Stomach (tissue), 9 donors: ENCODE data around the gene ACBD3. TPM values are rescaled to one million over a fixed set of nuclear protein-coding genes. Genes with fewer than 3 reads are reported as not detected.

Source experiments
- DNase-seq, 2 donors: peaks; one replicate each; pipeline versions ENCODE4 v3.0.0 to v3.0.0-alpha.2; 2013 to 2019
- H3K27ac ChIP-seq, 5 donors: fragments of 200-600 bp in 4 of 5; sonication (generic) in 4 of 5; one replicate each; pipeline ENCODE4 v1.5.1; 2013 to 2019; ENCODE audit warnings: mild to moderate bottlenecking in 1 of 5, moderate library complexity in 1 of 5
- H3K27me3 ChIP-seq, 3 donors: fragments of 200-600 bp; sonication (generic); one replicate each; pipeline ENCODE4 v1.5.1; 2017 to 2019; ENCODE audit warnings: mixed run types in 1 of 3
- H3K36me3 ChIP-seq, 4 donors: fragments of 200-600 bp; sonication (generic); 1 replicate in 3 of 4; 2 replicates in 1 of 4; pipeline ENCODE4 v1.5.1; 2016 to 2019
- H3K4me1 ChIP-seq, 4 donors: fragments of 200-600 bp; sonication (generic); one replicate each; pipeline ENCODE4 v1.5.1; 2016 to 2019
- H3K4me3 ChIP-seq, 4 donors: fragments of 200-600 bp; sonication (generic) in 3 of 4; one replicate each; pipeline ENCODE4 v1.5.1; 2016 to 2019; ENCODE audit warnings: mild to moderate bottlenecking in 1 of 4
- H3K9me3 ChIP-seq, 4 donors: fragments of 200-600 bp; sonication (generic); one replicate each; pipeline ENCODE4 v1.5.1; 2016 to 2019
- CTCF ChIP-seq, 7 experiments: fragments of 450-650 bp in 4 of 7; fragments of 200-600 bp in 3 of 7; sonication (generic) in 3 of 7; IDR thresholded peaks; one replicate each; pipeline ENCODE4 v1.5.1; 2016 to 2019; ENCODE audit warnings: antibody characterized with exemption in 7 of 7, control low read depth in 2 of 7, mild to moderate bottlenecking in 1 of 7
- EP300 ChIP-seq: sonication (generic); formaldehyde crosslinking; IDR thresholded peaks from one replicate; pipeline ENCODE4 v1.6.1; 2017; ENCODE audit warnings: antibody characterized with exemption
- POLR2A ChIP-seq, 4 donors: fragments of 450-650 bp; IDR thresholded peaks; one replicate each; pipeline ENCODE4 v1.6.1; 2016; ENCODE audit warnings: antibody characterized with exemption in 4 of 4, control low read depth in 2 of 4, mild to moderate bottlenecking in 1 of 4, moderate library complexity in 1 of 4
- POLR2AphosphoS5 ChIP-seq, 3 donors: sonication (generic); formaldehyde crosslinking; IDR thresholded peaks; one replicate each; pipeline ENCODE4 v1.6.1; 2016; ENCODE audit warnings: antibody characterized with exemption in 3 of 3
- WGBS, 5 donors: extraction: QIAGEN DNeasy Blood & Tissue Kit in 3 of 5; methylation state at CpG; one replicate each; pipeline versions ENCODE4 v1.1.5 to v1.1.7; 2013 to 2018; 5-methylcytosine and 5-hydroxymethylcytosine counted together
- intact Hi-C: fragments of 100-400 bp; cut with DNase I; formaldehyde crosslinking; loops from one replicate; pipeline ENCODE4 v1.15.1; 2023; ENCODE audit warnings: low total_unique reads
- polyA plus RNA-seq, 3 donors: library from polyadenylated mRNA; stranded (reverse); fragments of 200-250 nt; gene quantifications; one replicate each; pipeline ENCODE4 v1.2.3, GENCODE V29; 2013
- total RNA-seq, 5 donors: library from RNA; depleted of rRNA; stranded (reverse); fragments of >200 nt; gene quantifications; one replicate each; pipeline versions ENCODE4 v1.1.0 to v1.2.3, GENCODE V29; 2014 to 2016
- donor health status: healthy with polysubstance abuse.
- donor health status: Bipolar disorder and iron deficiency.
- donor health status: healthy.

ACBD3 gene
- total and polyA plus RNA-seq, 8 donors: 9.1 to 132 (median 35.5) TPM

GRCh38 chr1:226117330-226117729 is 69.2 kb downstream of the ACBD3 start:
- TF ChIP-seq EP300 (no peak), POLR2A (IDR thresholded peaks at IDR 0.05) (no peak), POLR2AphosphoS5 (IDR thresholded peaks at IDR 0.05) (no peak), CTCF (IDR thresholded peaks at IDR 0.05) (no peak)
- H3K9me3 ChIP-seq: no peaks in the 10 kb centered on the region
- intact Hi-C loops: loop anchor here (5.0 kb wide), 1 partner anchor 40 kb away; no protein-coding TSS in a partner anchor
- H3K27ac ChIP-seq: no peak overlapping the region
- H3K4me1 ChIP-seq: peaks cover 5 to 11% (median 10%) of the 10 kb centered on the region in 4 donors
- H3K4me3 ChIP-seq: no peak overlapping the region
- DNase-seq: no peak
- H3K27me3 ChIP-seq: no peaks in the 10 kb centered on the region
- no peaks in the 10 kb centered on the region for H3K36me3 ChIP-seq
- 78 to 93% (median 87%) methylated on average over 6 of the region's 6 CpGs for WGBS, 5 donors

DNA sequence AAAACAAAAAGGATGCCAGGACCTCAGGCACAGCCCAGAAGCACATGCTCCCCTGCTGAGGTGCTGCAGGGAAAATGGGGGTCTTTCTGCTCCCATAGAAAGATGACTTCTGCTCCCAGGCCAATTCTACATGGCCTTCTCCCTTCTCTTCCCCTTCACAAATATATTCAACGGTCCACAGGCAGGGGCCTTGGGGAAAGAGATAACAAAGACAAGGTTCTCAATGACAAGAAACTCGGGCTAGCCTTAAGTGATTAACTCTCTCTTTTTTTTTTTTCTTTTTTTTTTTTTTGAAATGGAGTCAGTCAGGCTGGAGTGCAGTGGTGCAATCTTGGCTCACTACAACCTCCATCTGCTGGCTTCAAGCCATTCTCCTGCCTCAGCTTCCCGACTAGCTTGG is 69.9 kb downstream of the ACBD3 start:
- DNase-seq: no peak
- no peak overlapping the region for H3K27ac ChIP-seq
- H3K36me3 ChIP-seq: no peaks in the 10 kb centered on the region
- intact Hi-C loops: loop anchor here (5.0 kb wide), 1 partner anchor 39 kb away; no protein-coding TSS in a partner anchor
- H3K27me3 ChIP-seq: no peaks in the 10 kb centered on the region
- no peak overlapping the region for H3K4me3 ChIP-seq
- TF ChIP-seq EP300 (no peak), POLR2A (IDR thresholded peaks at IDR 0.05) (no peak), POLR2AphosphoS5 (IDR thresholded peaks at IDR 0.05) (no peak), CTCF (IDR thresholded peaks at IDR 0.05) (no peak)
- WGBS, 5 donors: 48 to 69% (median 58%) methylated on average over 3 of the region's 3 CpGs
- no peaks in the 10 kb centered on the region for H3K9me3 ChIP-seq
- H3K4me1 ChIP-seq: peaks cover 5 to 13% (median 12%) of the 10 kb centered on the region in 4 donors

DNA sequence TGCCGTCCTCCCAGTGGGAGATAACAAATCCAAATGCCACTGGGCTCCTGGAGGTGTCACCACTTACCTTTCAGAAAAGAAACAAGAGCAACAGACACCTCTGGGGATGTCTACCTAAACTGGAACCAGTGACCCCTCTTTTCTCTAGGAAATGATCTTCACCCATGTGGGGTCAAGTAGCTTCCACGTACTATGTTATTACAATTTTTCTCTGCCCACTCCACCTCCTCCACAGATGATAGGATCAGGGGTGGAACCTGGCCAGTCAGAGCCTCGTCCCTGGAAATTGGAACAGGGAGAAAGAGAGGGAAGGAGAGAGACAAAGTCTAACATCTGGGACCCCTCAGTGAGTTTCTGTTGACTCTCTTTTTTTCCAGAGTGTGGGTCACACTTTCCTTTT is 73.9 kb downstream of the ACBD3 start:
- WGBS, 5 donors: 79 to 92% (median 81%) methylated on average over 3 of the region's 3 CpGs
- intact Hi-C loops: no loop called here
- Histone ChIP-seq H3K9me3 (no peaks in the 10 kb centered on the region), H3K4me3 (no peak overlapping the region), H3K27ac (no peak overlapping the region), H3K27me3 (no peaks in the 10 kb centered on the region), H3K4me1 (peaks cover 17 to 34% (median 29%) of the 10 kb centered on the region in 4 donors), H3K36me3 (no peaks in the 10 kb centered on the region)
- no peak for TF ChIP-seq POLR2A (IDR thresholded peaks at IDR 0.05)
- TF ChIP-seq POLR2AphosphoS5 (IDR thresholded peaks at IDR 0.05): no peak
- no peak for TF ChIP-seq EP300
- no peak for TF ChIP-seq CTCF (IDR thresholded peaks at IDR 0.05)
- DNase-seq: no peak

DNA sequence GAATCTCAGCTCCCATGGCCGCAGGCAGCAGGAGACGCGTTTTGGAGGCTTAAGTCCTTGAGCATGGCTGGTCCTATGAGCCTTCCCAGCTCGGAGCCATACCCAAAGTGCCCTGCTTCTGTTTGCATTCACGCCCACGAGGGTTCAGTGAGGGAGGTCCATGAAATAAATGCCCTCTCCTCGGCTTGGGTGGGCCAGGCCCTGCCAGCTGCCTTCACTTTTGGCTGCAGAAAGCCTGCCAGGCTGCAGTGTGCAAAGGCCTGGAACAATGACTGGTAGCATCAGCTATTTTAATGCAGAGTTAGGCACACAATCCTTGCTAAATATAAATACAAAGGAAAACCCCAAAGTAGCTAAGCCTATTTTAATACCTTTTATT is 74.7 kb downstream of the ACBD3 start:
- TF ChIP-seq CTCF (IDR thresholded peaks at IDR 0.05): no peak
- no peak for TF ChIP-seq EP300
- TF ChIP-seq POLR2A (IDR thresholded peaks at IDR 0.05): no peak
- TF ChIP-seq POLR2AphosphoS5 (IDR thresholded peaks at IDR 0.05): no peak
- Histone ChIP-seq H3K4me1 (peaks cover 17 to 39% (median 29%) of the 10 kb centered on the region in 4 donors), H3K4me3 (no peak overlapping the region), H3K27ac (peak overlapping the region in 3 of 5 donors; percentile 96 to 100 (median 99)), H3K27me3 (no peaks in the 10 kb centered on the region), H3K36me3 (no peaks in the 10 kb centered on the region), H3K9me3 (no peaks in the 10 kb centered on the region)
- peak in 1 of 2 donors; percentile 44 for DNase-seq
- intact Hi-C loops: no loop called here
- 64 to 84% (median 79%) methylated on average over 7 of the region's 7 CpGs for WGBS, 5 donors
